Neural cell (in vitro differentiated cells): ENCODE data around the gene JPT2.

ENCODE experiments used
- CTCF ChIP-seq: fragments of 450-650 bp; IDR thresholded peaks from 2 replicates; pipeline ENCODE4 v1.5.1; 2014; ENCODE audit warnings: antibody characterized with exemption, mild to moderate bottlenecking, moderate library complexity; ENCODE audit not compliant: poor library complexity, severe bottlenecking
- EP300 ChIP-seq: fragments of 450-650 bp; conservative IDR thresholded peaks from 2 replicates; pipeline ENCODE4 v1.6.1; 2014; ENCODE audit warnings: antibody characterized with exemption, mild to moderate bottlenecking, moderate library complexity; ENCODE audit not compliant: poor library complexity, severe bottlenecking
- EZH2 ChIP-seq: fragments of 200-600, 300-800 bp; shearing (Covaris generic), sonication (generic); IDR thresholded peaks from 2 replicates; pipeline ENCODE4 v1.6.1; 2014; ENCODE audit warnings: antibody characterized with exemption, low read length, borderline replicate concordance, mild to moderate bottlenecking; ENCODE audit not compliant: insufficient read depth, poor library complexity, severe bottlenecking
- MXI1 ChIP-seq: fragments of 450-650 bp; conservative IDR thresholded peaks from 2 replicates; pipeline ENCODE4 v1.6.1; 2014; ENCODE audit warnings: antibody characterized with exemption, mild to moderate bottlenecking; ENCODE audit not compliant: poor library complexity, severe bottlenecking
- POLR2AphosphoS5 ChIP-seq: IDR thresholded peaks from 2 replicates; pipeline ENCODE4 v1.6.1; 2012
- REST ChIP-seq: IDR thresholded peaks from 2 replicates; pipeline ENCODE4 v1.6.1; 2012; ENCODE audit warnings: borderline replicate concordance
- SMC3 ChIP-seq: fragments of 450-650 bp; conservative IDR thresholded peaks from 2 replicates; pipeline ENCODE4 v1.6.1; 2014; ENCODE audit warnings: antibody characterized with exemption, mild to moderate bottlenecking, moderate library complexity; ENCODE audit not compliant: poor library complexity

GRCh38 chr16:1666316-1666715, 11.8 kb upstream of the JPT2 start:
- no peak for TF ChIP-seq CTCF
- TF ChIP-seq MXI1 = no peak
- no peak for TF ChIP-seq REST
- TF ChIP-seq EP300 = no peak
- TF ChIP-seq EZH2 = no peak
- no peak for TF ChIP-seq SMC3
- no peak for TF ChIP-seq POLR2AphosphoS5
